ENCODE measurements around the gene ULBP2. TPM values are rescaled to one million over a fixed set of nuclear protein-coding genes. Genes with fewer than 3 reads are reported as not detected.
"Not testable (repeated sequence)": the region's sequence is repeated elsewhere in the genome, so short reads cannot be mapped to it uniquely, and the experiment has no call there.

The ULBP2 gene
- total RNA-seq, 5 donors from 2014 or later (not counting 1 experiment from before 2014, with no cell fraction given): 0.20 to 3.9 (median 1.6) TPM; not detected in 2

GRCh38 chr6:149965194-149966020 is 23.6 kb downstream of the ULBP2 start:
- no peaks in the 10 kb centered on the region for H3K9me3 Mint-ChIP-seq
- H3K4me1 ChIP-seq (ENCODE audit: control insufficient read depth in 1 of 2, extremely low read depth in 1 of 2, insufficient read depth in 2 of 2, low read length in 2 of 2): peaks cover 8 to 31% of the 10 kb centered on the region in 2 experiments
- peak overlapping the region; percentile 52 to 60 for H3K4me3 ChIP-seq (ENCODE audit: control insufficient read depth in 1 of 2, extremely low read depth in 1 of 2, low read length in 1 of 2)
- H3K27ac ChIP-seq (ENCODE audit: low read length): no peak overlapping the region
- peak overlapping the region in 1 of 2 donors; percentile 53 for H3K27ac Mint-ChIP-seq
- no peaks in the 10 kb centered on the region for H3K36me3 ChIP-seq (ENCODE audit: control insufficient read depth in 2 of 2, extremely low read depth in 1 of 2, insufficient read depth in 1 of 2, low read length in 1 of 2)
- ChIA-PET POLR2A (no interaction called here), CTCF (no interaction called here)
- peak overlapping the region; percentile 84 to 95 (median 85) for H3K4me3 Mint-ChIP-seq
- peaks cover 4 to 82% of the 10 kb centered on the region in 2 experiments for H3K27me3 ChIP-seq (replicated peaks in 1 of 2; ENCODE audit: control insufficient read depth in 2 of 2, extremely low read depth in 1 of 2, insufficient read depth in 2 of 2, low read length in 1 of 2)
- H3K36me3 Mint-ChIP-seq: no peaks in the 10 kb centered on the region
- H3K9me3 ChIP-seq: no peaks in the 10 kb centered on the region
- H3K27me3 Mint-ChIP-seq: peaks cover 74 to 88% of the 10 kb centered on the region in 2 donors
- DNase-seq (peak in 16 of 35 experiments; percentile 10 to 54 (median 29)), ATAC-seq (replicated peaks in 1 of 4) (peak in 3 of 4 experiments; percentile 18 to 33 (median 20))
- H3K4me1 Mint-ChIP-seq: peaks cover 22 to 33% (median 26%) of the 10 kb centered on the region in 3 donors
- 17% methylated on average over 33 of the region's 38 CpGs for WGBS (ENCODE audit: insufficient coverage)

GRCh38 chr6:149966319-149966718 is 24.5 kb downstream of the ULBP2 start:
- H3K27ac ChIP-seq (ENCODE audit: low read length); H3K9me3 ChIP-seq; POLR2A ChIA-PET; DNase-seq; H3K36me3 Mint-ChIP-seq; H3K4me3 ChIP-seq (ENCODE audit: control insufficient read depth in 1 of 2, extremely low read depth in 1 of 2, low read length in 1 of 2); CTCF ChIA-PET; H3K27ac Mint-ChIP-seq; H3K9me3 Mint-ChIP-seq; ATAC-seq (replicated peaks in 1 of 4); H3K36me3 ChIP-seq (ENCODE audit: control insufficient read depth in 2 of 2, extremely low read depth in 1 of 2, insufficient read depth in 1 of 2, low read length in 1 of 2): not testable (repeated sequence)
- peaks cover 4 to 82% of the 10 kb centered on the region in 2 experiments for H3K27me3 ChIP-seq (replicated peaks in 1 of 2; ENCODE audit: control insufficient read depth in 2 of 2, extremely low read depth in 1 of 2, insufficient read depth in 2 of 2, low read length in 1 of 2)
- Mint-ChIP-seq H3K4me1 (peaks cover 22 to 33% (median 26%) of the 10 kb centered on the region in 3 donors), H3K4me3 (peak overlapping the region in 1 of 3 donors; percentile 95), H3K27me3 (peaks cover 72 to 87% of the 10 kb centered on the region in 2 donors)
- WGBS (ENCODE audit: insufficient coverage): no CpG with 5 or more reads among the region's 2 CpGs
- H3K4me1 ChIP-seq (ENCODE audit: control insufficient read depth in 1 of 2, extremely low read depth in 1 of 2, insufficient read depth in 2 of 2, low read length in 2 of 2): peaks cover 8 to 31% of the 10 kb centered on the region in 2 experiments

- peaks cover 22 to 33% (median 26%) of the 10 kb centered on the region in 3 donors for H3K4me1 Mint-ChIP-seq
- peaks cover 6 to 69% of the 10 kb centered on the region in 2 experiments for H3K27me3 ChIP-seq (replicated peaks in 1 of 2; ENCODE audit: control insufficient read depth in 2 of 2, extremely low read depth in 1 of 2, insufficient read depth in 2 of 2, low read length in 1 of 2)
- no peak for ATAC-seq (replicated peaks in 1 of 4)
Measured at GRCh38 chr6:149967591-149967990, 25.8 kb downstream of the ULBP2 start.

DNA sequence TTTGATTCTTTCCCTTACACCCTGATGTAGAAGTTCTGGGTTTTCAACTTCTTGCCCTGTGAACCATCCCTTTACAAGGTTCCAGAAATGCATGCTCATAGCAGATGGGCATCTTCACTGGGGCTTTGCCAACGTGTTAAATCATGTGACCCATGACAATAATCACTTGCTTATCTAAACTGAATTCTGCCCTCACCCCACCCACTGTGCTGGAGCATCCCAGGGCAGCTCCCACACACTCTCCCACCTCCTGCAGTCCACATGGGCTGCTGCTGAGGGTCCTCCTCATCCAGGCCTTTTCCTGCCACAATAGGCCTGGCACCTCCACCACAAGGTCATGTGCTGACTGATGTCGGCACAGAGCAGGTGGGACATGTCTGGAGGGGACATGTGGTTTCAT is 26.2 kb downstream of the ULBP2 start:
- H3K4me3 Mint-ChIP-seq; H3K4me3 ChIP-seq (ENCODE audit: control insufficient read depth in 1 of 2, extremely low read depth in 1 of 2, low read length in 1 of 2); CTCF ChIA-PET; H3K27ac Mint-ChIP-seq; DNase-seq; H3K9me3 ChIP-seq; H3K27ac ChIP-seq (ENCODE audit: low read length); H3K36me3 ChIP-seq (ENCODE audit: control insufficient read depth in 2 of 2, extremely low read depth in 1 of 2, insufficient read depth in 1 of 2, low read length in 1 of 2); POLR2A ChIA-PET; ATAC-seq (replicated peaks in 1 of 4); H3K9me3 Mint-ChIP-seq; H3K36me3 Mint-ChIP-seq: not testable (repeated sequence)
- Histone ChIP-seq H3K27me3 (replicated peaks in 1 of 2; ENCODE audit: control insufficient read depth in 2 of 2, extremely low read depth in 1 of 2, insufficient read depth in 2 of 2, low read length in 1 of 2) (peaks cover 6 to 65% of the 10 kb centered on the region in 2 experiments), H3K4me1 (ENCODE audit: control insufficient read depth in 1 of 2, extremely low read depth in 1 of 2, insufficient read depth in 2 of 2, low read length in 2 of 2) (peaks cover 8 to 26% of the 10 kb centered on the region in 2 experiments)
- Mint-ChIP-seq H3K4me1 (peaks cover 21 to 30% (median 25%) of the 10 kb centered on the region in 3 donors), H3K27me3 (peaks cover 69 to 85% of the 10 kb centered on the region in 2 donors)
- 36% methylated on average over 1 of the region's 2 CpGs for WGBS (ENCODE audit: insufficient coverage)

More at GRCh38 chr6:149967591-149967990, 25.8 kb downstream of the ULBP2 start:
- WGBS (ENCODE audit: insufficient coverage): no CpG with 5 or more reads among the region's 4 CpGs
- Histone ChIP-seq H3K4me1 (ENCODE audit: control insufficient read depth in 1 of 2, extremely low read depth in 1 of 2, insufficient read depth in 2 of 2, low read length in 2 of 2) (peaks cover 8 to 30% of the 10 kb centered on the region in 2 experiments), H3K27ac (ENCODE audit: low read length) (no peak overlapping the region), H3K4me3 (ENCODE audit: control insufficient read depth in 1 of 2, extremely low read depth in 1 of 2, low read length in 1 of 2) (no peak overlapping the region), H3K9me3 (no peaks in the 10 kb centered on the region), H3K36me3 (ENCODE audit: control insufficient read depth in 2 of 2, extremely low read depth in 1 of 2, insufficient read depth in 1 of 2, low read length in 1 of 2) (no peaks in the 10 kb centered on the region)
- peaks cover 69 to 85% of the 10 kb centered on the region in 2 donors for H3K27me3 Mint-ChIP-seq
- CTCF ChIA-PET: no interaction called here
- no peak for DNase-seq
- no peak overlapping the region for H3K27ac Mint-ChIP-seq
- no peaks in the 10 kb centered on the region for H3K9me3 Mint-ChIP-seq
- H3K36me3 Mint-ChIP-seq: no peaks in the 10 kb centered on the region
- POLR2A ChIA-PET: no interaction called here
- H3K4me3 Mint-ChIP-seq: no peak overlapping the region

- Histone ChIP-seq H3K4me1 (ENCODE audit: control insufficient read depth in 1 of 2, extremely low read depth in 1 of 2, insufficient read depth in 2 of 2, low read length in 2 of 2) (peaks cover 8 to 16% of the 10 kb centered on the region in 2 experiments), H3K27me3 (replicated peaks in 1 of 2; ENCODE audit: control insufficient read depth in 2 of 2, extremely low read depth in 1 of 2, insufficient read depth in 2 of 2, low read length in 1 of 2) (peaks cover 6 to 62% of the 10 kb centered on the region in 2 experiments)
- H3K27ac ChIP-seq (ENCODE audit: low read length); H3K4me3 ChIP-seq (ENCODE audit: control insufficient read depth in 1 of 2, extremely low read depth in 1 of 2, low read length in 1 of 2); H3K9me3 Mint-ChIP-seq; DNase-seq; CTCF ChIA-PET; H3K4me3 Mint-ChIP-seq; H3K36me3 Mint-ChIP-seq; ATAC-seq (replicated peaks in 1 of 4); H3K36me3 ChIP-seq (ENCODE audit: control insufficient read depth in 2 of 2, extremely low read depth in 1 of 2, insufficient read depth in 1 of 2, low read length in 1 of 2); POLR2A ChIA-PET; H3K9me3 ChIP-seq; H3K27ac Mint-ChIP-seq: not testable (repeated sequence)
- 100% methylated on average over 2 of the region's 2 CpGs for WGBS (ENCODE audit: insufficient coverage)
- peaks cover 13 to 22% (median 18%) of the 10 kb centered on the region in 3 donors for H3K4me1 Mint-ChIP-seq
- peaks cover 65 to 82% of the 10 kb centered on the region in 2 donors for H3K27me3 Mint-ChIP-seq
Measured at GRCh38 chr6:149968909-149969308, 27.1 kb downstream of the ULBP2 start.

DNA sequence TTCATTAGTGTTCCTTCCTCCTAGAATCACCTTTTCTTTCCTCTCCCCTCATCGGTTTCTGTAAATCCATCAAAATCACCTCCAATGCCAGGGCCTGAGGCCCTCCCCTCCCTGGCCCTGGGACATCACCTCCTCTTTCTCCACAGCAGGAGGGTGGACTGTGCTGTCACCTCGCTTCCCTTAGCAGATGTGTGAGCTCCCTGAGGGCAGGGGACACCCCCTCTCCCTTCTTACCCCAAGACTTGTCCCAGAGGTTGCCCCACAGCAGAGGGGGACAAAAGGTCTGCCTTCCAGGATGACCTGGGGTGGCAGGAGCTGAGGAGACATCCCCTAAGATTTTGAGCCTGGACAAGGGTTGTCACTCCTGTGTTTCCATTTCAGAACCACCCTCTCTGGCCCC is 27.8 kb downstream of the ULBP2 start:
- H3K9me3 Mint-ChIP-seq: no peaks in the 10 kb centered on the region
- Histone ChIP-seq H3K36me3 (ENCODE audit: control insufficient read depth in 2 of 2, extremely low read depth in 1 of 2, insufficient read depth in 1 of 2, low read length in 1 of 2) (no peaks in the 10 kb centered on the region), H3K4me1 (ENCODE audit: control insufficient read depth in 1 of 2, extremely low read depth in 1 of 2, insufficient read depth in 2 of 2, low read length in 2 of 2) (peaks cover 4 to 9% of the 10 kb centered on the region in 2 experiments), H3K27me3 (replicated peaks in 1 of 2; ENCODE audit: control insufficient read depth in 2 of 2, extremely low read depth in 1 of 2, insufficient read depth in 2 of 2, low read length in 1 of 2) (peaks cover 6 to 62% of the 10 kb centered on the region in 2 experiments), H3K27ac (ENCODE audit: low read length) (no peak overlapping the region), H3K9me3 (no peaks in the 10 kb centered on the region), H3K4me3 (ENCODE audit: control insufficient read depth in 1 of 2, extremely low read depth in 1 of 2, low read length in 1 of 2) (no peak overlapping the region)
- no peak overlapping the region for H3K4me3 Mint-ChIP-seq
- no peak overlapping the region for H3K27ac Mint-ChIP-seq
- H3K4me1 Mint-ChIP-seq: peaks cover 6 to 15% (median 12%) of the 10 kb centered on the region in 3 donors
- no peaks in the 10 kb centered on the region for H3K36me3 Mint-ChIP-seq
- ATAC-seq (replicated peaks in 1 of 4) (no peak), DNase-seq (no peak)
- ChIA-PET POLR2A (no interaction called here), CTCF (no interaction called here)
- 71% methylated on average over 1 of the region's 2 CpGs for WGBS (ENCODE audit: insufficient coverage)
- peaks cover 67 to 83% of the 10 kb centered on the region in 2 donors for H3K27me3 Mint-ChIP-seq
